Islet precursor cell (in vitro differentiated cells): ENCODE measurements around the gene HJV.

ENCODE experiments used
- DNase-seq: peaks from one replicate; pipeline ENCODE4 v3.0.0-alpha.2; 2018

Gene HJV

DNA sequence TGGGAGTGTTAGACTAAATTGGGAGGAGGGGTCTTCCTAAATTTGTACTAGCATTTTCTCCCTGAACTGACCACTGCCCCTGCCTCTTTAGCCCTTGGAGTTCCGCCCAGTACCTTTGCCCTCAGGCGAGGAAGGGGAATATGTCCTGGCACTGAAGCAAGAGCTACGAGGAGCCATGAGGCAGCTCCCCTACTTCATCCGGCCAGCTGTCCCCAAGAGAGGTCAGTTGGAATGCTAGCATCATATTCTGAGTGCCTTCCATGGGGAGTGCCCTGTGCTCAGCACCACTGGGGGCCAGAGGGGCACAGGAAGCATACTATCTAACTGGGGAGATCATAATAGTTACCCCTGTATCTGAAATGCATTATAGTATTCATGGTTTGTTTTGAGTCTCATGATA is 46.3 kb downstream of the HJV start:
- no peak for DNase-seq

DNA sequence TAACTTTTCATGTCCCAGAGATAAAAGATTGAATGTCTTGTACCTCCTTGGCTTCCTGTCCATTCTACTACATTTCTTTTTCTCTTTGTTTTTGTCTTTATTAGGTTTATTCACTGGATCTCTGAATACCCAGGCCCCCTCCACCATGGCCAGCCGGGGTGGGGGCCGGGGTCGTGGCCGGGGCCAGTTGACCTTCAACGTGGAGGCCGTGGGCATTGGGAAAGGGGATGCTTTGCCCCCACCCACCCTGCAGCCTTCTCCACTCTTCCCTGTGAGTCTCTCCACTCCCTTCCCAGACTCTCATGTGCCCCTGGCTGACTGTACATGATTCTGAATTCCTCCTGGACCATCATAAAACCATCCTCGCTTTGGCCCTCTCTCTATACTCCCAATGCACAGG is 46.8 kb downstream of the HJV start:
- no peak for DNase-seq

DNA sequence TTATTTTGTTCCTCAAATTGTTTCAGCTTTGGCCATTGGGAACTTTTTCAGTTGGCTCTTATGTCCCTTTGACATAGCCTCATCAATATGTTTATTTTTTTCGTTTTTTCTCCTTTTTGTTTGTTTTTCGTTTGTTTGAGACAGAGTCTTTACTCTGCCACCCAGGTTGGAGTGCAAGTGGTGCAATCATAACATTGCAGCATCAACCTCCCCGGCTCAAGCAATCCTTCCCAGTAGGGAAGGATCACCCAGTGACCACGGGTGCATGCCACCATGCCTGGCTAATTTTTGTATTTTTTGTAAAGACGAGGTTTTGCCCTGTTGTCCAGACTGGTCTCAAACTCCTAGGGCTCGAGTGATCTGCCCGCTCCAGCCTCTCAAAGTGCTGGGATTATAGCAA is 49.0 kb downstream of the HJV start:
- no peak for DNase-seq
